DND-41 (cell line): ENCODE measurements around the gene NCS1.

Source experiments
- ATAC-seq: fragments of 200-7000 bp; cut with Tn5 transposase; 3 replicates; pipeline ENCODE4 v1.9.1; 2021; ENCODE audit warnings: low read depth; ENCODE audit not compliant: insufficient read depth
- DNase-seq: peaks from one replicate; pipeline ENCODE4 v3.0.0-alpha.2; 2020
- H2AFZ ChIP-seq: 2 replicates; pipeline ENCODE4 v1.6.0; 2012; ENCODE audit warnings: low read depth, low read length
- H3K27ac ChIP-seq: 2 replicates; pipeline ENCODE4 v1.5.1; 2012; ENCODE audit warnings: low read length, inconsistent platforms
- H3K27me3 ChIP-seq: fragments of 200-600 bp; sonication (generic); 2 replicates; pipeline ENCODE4 v1.6.0; 2012; ENCODE audit warnings: low read length, mild to moderate bottlenecking, inconsistent platforms; ENCODE audit not compliant: insufficient read depth, poor library complexity
- H3K36me3 ChIP-seq: 2 replicates; pipeline ENCODE4 v1.5.1; 2012; ENCODE audit warnings: low read length, inconsistent platforms; ENCODE audit not compliant: insufficient read depth
- H3K4me1 ChIP-seq: 2 replicates; pipeline ENCODE4 v1.5.1; 2012; ENCODE audit warnings: mild to moderate bottlenecking, low read length; ENCODE audit not compliant: insufficient read depth
- H3K4me2 ChIP-seq: 2 replicates; pipeline ENCODE4 v1.6.0; 2012; ENCODE audit warnings: mild to moderate bottlenecking, moderate library complexity, low read length, inconsistent platforms; ENCODE audit not compliant: insufficient read depth
- H3K4me3 ChIP-seq, 2 experiments: fragments of 200-600 bp in 1 of 2; shearing (Covaris generic) in 1 of 2; 2 replicates each; pipeline ENCODE4 v1.5.1; 2012 to 2016; ENCODE audit warnings: inconsistent platforms in 2 of 2, low read length in 2 of 2, mild to moderate bottlenecking in 2 of 2, low read depth in 1 of 2, moderate library complexity in 1 of 2
- H3K79me2 ChIP-seq: 2 replicates; pipeline ENCODE4 v1.6.0; 2012; ENCODE audit warnings: low read length, inconsistent platforms; ENCODE audit not compliant: insufficient read depth
- H3K9ac ChIP-seq: 2 replicates; pipeline ENCODE4 v1.6.0; 2012; ENCODE audit warnings: low read depth, mild to moderate bottlenecking, inconsistent platforms, low read length, moderate library complexity
- H3K9me3 ChIP-seq: 2 replicates; pipeline ENCODE4 v1.5.1; 2012; ENCODE audit warnings: low read length, moderate library complexity, mild to moderate bottlenecking, inconsistent platforms; ENCODE audit not compliant: insufficient read depth, severe bottlenecking
- H4K20me1 ChIP-seq: 2 replicates; pipeline ENCODE4 v1.6.0; 2012; ENCODE audit warnings: low read length; ENCODE audit not compliant: insufficient read depth
- CTCF ChIP-seq: IDR thresholded peaks from 2 replicates; pipeline ENCODE4 v1.5.1; 2012; ENCODE audit warnings: borderline replicate concordance, low read length, moderate library complexity, mild to moderate bottlenecking; ENCODE audit not compliant: poor library complexity, severe bottlenecking; ENCODE audit errors: extremely low read depth
- EZH2 ChIP-seq: IDR thresholded peaks from 3 replicates; pipeline ENCODE4 v1.6.1; 2012; ENCODE audit warnings: borderline replicate concordance, low read depth, mild to moderate bottlenecking, moderate library complexity, low read length, inconsistent platforms; ENCODE audit not compliant: severe bottlenecking

Gene NCS1

DNA sequence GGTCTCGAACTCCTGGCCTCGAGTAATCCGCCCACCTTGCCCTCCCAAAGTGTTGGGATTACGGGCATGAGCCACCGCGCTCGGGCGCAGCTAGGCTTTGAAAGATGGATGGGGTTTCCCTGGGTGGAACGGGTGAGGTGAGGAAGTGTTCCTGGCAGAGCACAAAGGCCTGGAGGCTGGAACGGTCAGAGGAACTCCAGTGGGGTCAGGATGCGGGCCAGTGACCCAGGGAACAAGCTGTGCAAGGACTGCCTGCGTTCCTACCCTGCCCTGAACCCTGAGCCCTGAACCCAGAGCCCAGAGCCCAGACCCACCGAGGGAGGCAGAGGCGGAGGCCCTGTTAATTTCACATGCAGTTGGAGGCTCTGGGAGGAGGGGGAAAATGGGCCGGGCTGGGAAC lies 23.4 kb downstream of the NCS1 start:
- H3K27ac ChIP-seq = no peak overlapping the region
- H3K4me3 ChIP-seq = no peak overlapping the region
- no peaks in the 10 kb centered on the region for H3K9me3 ChIP-seq
- DNase-seq (no peak), ATAC-seq (no peak)
- no peaks in the 10 kb centered on the region for H3K36me3 ChIP-seq
- H3K4me2 ChIP-seq = no peak overlapping the region
- H3K79me2 ChIP-seq = no peaks in the 10 kb centered on the region
- no peak overlapping the region for H3K9ac ChIP-seq
- H3K27me3 ChIP-seq = peaks cover 2% of the 10 kb centered on the region
- no peak overlapping the region for H2AFZ ChIP-seq
- H3K4me1 ChIP-seq = no peaks in the 10 kb centered on the region
- H4K20me1 ChIP-seq = no peaks in the 10 kb centered on the region; the same call in 1 of the 2 replicates
- no peak for TF ChIP-seq EZH2
- TF ChIP-seq CTCF = no peak

GRCh38 chr9:130196643-130197042 lies 24.4 kb downstream of the NCS1 start:
- H2AFZ ChIP-seq = no peak overlapping the region
- H3K4me2 ChIP-seq = no peak overlapping the region
- H3K27me3 ChIP-seq = peaks cover 2% of the 10 kb centered on the region
- ATAC-seq (no peak), DNase-seq (no peak)
- H3K79me2 ChIP-seq = no peaks in the 10 kb centered on the region
- H4K20me1 ChIP-seq = no peaks in the 10 kb centered on the region; the same call in 1 of the 2 replicates
- no peak overlapping the region for H3K4me3 ChIP-seq
- no peaks in the 10 kb centered on the region for H3K36me3 ChIP-seq
- no peaks in the 10 kb centered on the region for H3K4me1 ChIP-seq
- no peaks in the 10 kb centered on the region for H3K9me3 ChIP-seq
- no peak for TF ChIP-seq EZH2
- no peak overlapping the region for H3K9ac ChIP-seq
- no peak overlapping the region for H3K27ac ChIP-seq

DNA sequence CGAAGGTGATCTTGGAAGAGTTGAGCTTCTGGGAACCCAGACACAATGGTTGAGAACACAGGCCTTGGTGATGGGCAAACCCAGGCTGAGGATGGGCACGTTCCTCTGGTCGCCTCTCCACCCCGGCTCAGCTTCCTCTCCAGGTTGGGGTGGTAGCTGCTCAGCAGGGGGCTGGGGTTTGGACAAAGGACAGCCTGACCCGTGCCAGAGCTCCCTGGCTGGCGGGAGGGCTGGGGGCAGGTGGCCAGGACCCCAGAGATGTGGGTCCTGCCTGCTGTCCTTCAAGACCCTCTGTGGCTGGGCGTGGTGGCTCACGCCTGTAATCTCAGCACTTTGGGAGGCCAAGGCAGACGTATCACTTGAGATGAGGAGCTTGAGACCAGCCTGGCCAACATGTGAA lies 25.2 kb downstream of the NCS1 start:
- Histone ChIP-seq H3K9ac (no peak overlapping the region), H4K20me1 (no peaks in the 10 kb centered on the region; the same call in 1 of the 2 replicates), H3K4me3 (no peak overlapping the region), H3K27me3 (peaks cover 2% of the 10 kb centered on the region), H3K79me2 (no peaks in the 10 kb centered on the region), H3K27ac (no peak overlapping the region), H2AFZ (no peak overlapping the region), H3K4me2 (no peak overlapping the region), H3K36me3 (no peaks in the 10 kb centered on the region), H3K4me1 (no peaks in the 10 kb centered on the region), H3K9me3 (no peaks in the 10 kb centered on the region)
- TF ChIP-seq CTCF (no peak), EZH2 (no peak)
- ATAC-seq = no peak
- no peak for DNase-seq

DNA sequence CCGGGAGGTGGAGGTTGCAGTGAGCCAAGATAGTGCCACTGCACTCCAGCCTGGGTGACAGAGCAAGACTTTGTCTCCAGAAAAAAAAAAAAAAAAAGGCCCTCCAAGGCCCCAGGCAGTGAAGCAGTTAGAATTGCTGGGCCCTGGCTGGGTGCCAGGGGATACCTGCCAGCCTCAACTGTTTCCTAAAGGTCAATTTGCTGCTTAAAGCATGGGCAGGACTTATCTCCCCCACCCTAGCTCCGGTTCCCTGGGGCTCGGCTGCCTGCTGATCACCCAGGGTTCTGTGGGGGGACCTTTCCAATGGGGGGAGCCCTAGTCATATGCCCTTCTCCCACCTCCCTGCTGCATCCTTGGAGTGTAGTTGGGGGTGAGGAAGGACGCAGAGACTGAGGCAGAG lies 25.7 kb downstream of the NCS1 start:
- Histone ChIP-seq H3K27me3 (peaks cover 2% of the 10 kb centered on the region), H3K4me3 (no peak overlapping the region), H3K9me3 (no peaks in the 10 kb centered on the region), H3K36me3 (no peaks in the 10 kb centered on the region), H3K4me1 (no peaks in the 10 kb centered on the region), H3K4me2 (no peak overlapping the region), H3K9ac (no peak overlapping the region), H2AFZ (no peak overlapping the region), H3K79me2 (no peaks in the 10 kb centered on the region), H4K20me1 (no peaks in the 10 kb centered on the region; the same call in 1 of the 2 replicates), H3K27ac (no peak overlapping the region)
- TF ChIP-seq CTCF = no peak
- no peak for TF ChIP-seq EZH2
- no peak for DNase-seq
- no peak for ATAC-seq
